Muscle of leg (tissue), 16 donors: ENCODE data around the gene TAF15. TPM values are rescaled to one million over a fixed set of nuclear protein-coding genes. Genes with fewer than 3 reads are reported as not detected.
A peak's percentile ranks its signal among the peaks of the same experiment; 100 is the strongest.

ENCODE experiments used
- DNase-seq: peaks from one replicate; pipeline ENCODE4 v3.0.0; 2013
- H3K27ac ChIP-seq: one replicate; pipeline ENCODE4 v1.5.1; 2013; ENCODE audit warnings: mild to moderate bottlenecking, low read length, control low read depth
- H3K27me3 ChIP-seq: one replicate; pipeline ENCODE4 v1.6.1; 2013; ENCODE audit warnings: low read length; ENCODE audit not compliant: control insufficient read depth, insufficient read depth
- H3K36me3 ChIP-seq: one replicate; pipeline ENCODE4 v1.6.1; 2013; ENCODE audit warnings: low read length; ENCODE audit not compliant: control insufficient read depth, insufficient read depth
- H3K4me1 ChIP-seq: one replicate; pipeline ENCODE4 v1.6.1; 2013; ENCODE audit warnings: low read length; ENCODE audit not compliant: control insufficient read depth, insufficient read depth
- H3K4me3 ChIP-seq: one replicate; pipeline ENCODE4 v1.5.1; 2013; ENCODE audit warnings: low read length, control low read depth
- H3K9me3 ChIP-seq: replicated peaks from 2 replicates; pipeline ENCODE4 v1.6.1; 2013; ENCODE audit warnings: low read depth, low read length; ENCODE audit not compliant: control insufficient read depth
- WGBS: methylation state at CpG from one replicate; pipeline ENCODE4 v1.1.5; 2013; ENCODE audit warnings: missing lambda C conversion rate; ENCODE audit not compliant: insufficient coverage; 5-methylcytosine and 5-hydroxymethylcytosine counted together
- long read RNA-seq, 11 donors: transcript quantifications; one replicate each; lab custom pipeline, GENCODE V29; 2026
- polyA plus RNA-seq, 8 donors: library from polyadenylated mRNA; unstranded; fragments of 120-200 nt; gene quantifications; one replicate each; pipeline versions ENCODE4 v1.2.1 to v1.2.3, GENCODE V29; 2013; ENCODE audit warnings: inconsistent platforms in 1 of 8, low replicate concordance in 1 of 8; ENCODE audit not compliant: insufficient read length in 8 of 8, insufficient read depth in 1 of 8
- total RNA-seq: library from RNA; stranded (reverse); fragments of 120-200 nt; gene quantifications from one replicate; pipeline ENCODE4 v1.2.4, GENCODE V29; 2013

Gene TAF15
- 26.9 TPM for total RNA-seq
- polyA plus RNA-seq = 100 to 1,000 TPM; 118 to 162 (median 142) TPM
- long read RNA-seq, donor 1, partial matches to known transcripts = 16 of 17 reads
- long read RNA-seq, donor 1, other reads (novel, unspliced or antisense) = 0 of 17 reads
- long read RNA-seq, donor 2, partial matches to known transcripts = 5 of 5 reads
- long read RNA-seq, donor 2, other reads (novel, unspliced or antisense) = 0 of 5 reads
- long read RNA-seq, donor 3, partial matches to known transcripts = 5 of 9 reads
- long read RNA-seq, donor 3, other reads (novel, unspliced or antisense) = 0 of 9 reads
- long read RNA-seq, donor 4, partial matches to known transcripts = 6 of 8 reads
- long read RNA-seq, donor 4, other reads (novel, unspliced or antisense) = 0 of 8 reads
- long read RNA-seq, donor 5, transcript TAF15-213 (7 exons, 760 nt) = major isoform, 5 of 70 reads
- long read RNA-seq, donor 5, partial matches to known transcripts = 57 of 70 reads
- long read RNA-seq, donor 5, other reads (novel, unspliced or antisense) = 0 of 70 reads
- long read RNA-seq, donor 6, partial matches to known transcripts = 21 of 29 reads
- long read RNA-seq, donor 6, other reads (novel, unspliced or antisense) = 0 of 29 reads
- long read RNA-seq, donor 7, partial matches to known transcripts = 77 of 80 reads
- long read RNA-seq, donor 7, other reads (novel, unspliced or antisense) = 0 of 80 reads
- long read RNA-seq, donor 8, partial matches to known transcripts = 49 of 52 reads
- long read RNA-seq, donor 8, other reads (novel, unspliced or antisense) = 0 of 52 reads
- long read RNA-seq, donor 9, partial matches to known transcripts = 53 of 55 reads
- long read RNA-seq, donor 9, other reads (novel, unspliced or antisense) = 0 of 55 reads
- long read RNA-seq, donor 10, transcript TAF15-213 (7 exons, 760 nt) = major isoform, 6 of 33 reads
- long read RNA-seq, donor 10, partial matches to known transcripts = 22 of 33 reads
- long read RNA-seq, donor 10, other reads (novel, unspliced or antisense) = 0 of 33 reads
- long read RNA-seq, donor 11, partial matches to known transcripts = 25 of 30 reads
- long read RNA-seq, donor 11, other reads (novel, unspliced or antisense) = 0 of 30 reads

- Histone ChIP-seq H3K27ac (peak within 1 kb of the TSS; percentile 99), H3K4me1 (peaks cover 17% of the 10 kb centered on the region), H3K27me3 (no peaks in the 10 kb centered on the region), H3K9me3 (no peaks in the 10 kb centered on the region), H3K4me3 (peak within 1 kb of the TSS; percentile 98), H3K36me3 (peaks cover 7% of the 10 kb centered on the region)
- under 1% methylated on average over 43 of the region's 71 CpGs for WGBS
- DNase-seq = peak; percentile 100
These were observed at the start of gene TAF15 for GRCh38 chr17:35808962-35809854. Gene TAF15 (plus strand): TSS chr17:35809484. CDS start chr17:35809570, 86 bp downstream.

- no peak for DNase-seq
- no peaks in the 10 kb centered on the region for H3K9me3 ChIP-seq
- WGBS = no CpG with 5 or more reads among the region's 1 CpG
- H3K36me3 ChIP-seq = no peaks in the 10 kb centered on the region
- no peak within 1 kb of the TSS for H3K27ac ChIP-seq
- H3K4me1 ChIP-seq = peaks cover 14% of the 10 kb centered on the region
- no peak within 1 kb of the TSS for H3K4me3 ChIP-seq
- peaks cover 2% of the 10 kb centered on the region for H3K27me3 ChIP-seq
These were observed 48.7 kb upstream of the TAF15 start, which contains the start of gene C17orf50 for GRCh38 chr17:35760587-35760986. Gene C17orf50 (plus strand): TSS chr17:35760887. CDS start chr17:35760942, 55 bp downstream.

DNA sequence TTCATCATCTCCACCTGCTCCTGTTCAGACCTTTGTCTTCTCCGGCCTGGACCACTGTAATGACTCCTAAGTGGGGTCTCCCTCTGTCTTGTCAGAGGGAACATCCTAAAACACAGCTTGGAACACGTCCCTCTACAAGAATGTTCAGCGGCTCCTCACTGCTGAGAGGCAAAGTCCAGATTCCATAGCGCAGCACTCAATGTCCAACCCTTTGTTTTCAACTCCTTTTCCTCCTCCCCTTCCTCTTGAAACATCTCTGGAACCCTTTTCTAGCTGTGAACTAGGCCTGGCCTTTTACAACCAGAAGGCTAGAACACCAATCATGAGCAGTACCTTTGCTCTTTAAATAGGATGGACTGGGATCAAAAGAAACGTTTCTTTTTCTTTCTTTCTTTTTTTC lies 47.7 kb upstream of the TAF15 start:
- 82% methylated on average over 4 of the region's 5 CpGs for WGBS
- DNase-seq = no peak
- H3K27ac ChIP-seq = no peak overlapping the region
- no peak overlapping the region for H3K4me3 ChIP-seq
- no peaks in the 10 kb centered on the region for H3K9me3 ChIP-seq
- H3K27me3 ChIP-seq = peaks cover 2% of the 10 kb centered on the region
- H3K36me3 ChIP-seq = no peaks in the 10 kb centered on the region
- peaks cover 22% of the 10 kb centered on the region for H3K4me1 ChIP-seq

DNA sequence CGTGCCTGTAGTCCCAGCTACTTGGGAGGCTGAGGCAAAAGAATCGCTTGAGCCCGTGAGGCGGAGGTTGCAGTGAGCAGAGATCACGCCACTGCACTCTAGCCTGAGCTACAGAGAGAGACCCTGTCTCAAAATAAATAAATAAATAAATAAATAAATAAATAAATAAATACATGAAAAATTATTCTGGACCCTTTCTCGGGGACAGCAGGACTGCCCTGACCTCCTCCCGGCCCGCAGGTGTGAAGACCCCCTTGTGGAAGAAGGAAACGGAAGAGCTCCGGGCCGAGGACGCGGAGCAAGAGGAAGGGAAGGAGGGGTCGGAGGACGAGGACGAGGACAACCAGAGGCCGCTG lies 45.5 kb upstream of the TAF15 start:
- Histone ChIP-seq H3K4me3 (no peak overlapping the region), H3K27ac (no peak overlapping the region), H3K4me1 (peaks cover 25% of the 10 kb centered on the region), H3K27me3 (peaks cover 2% of the 10 kb centered on the region), H3K36me3 (no peaks in the 10 kb centered on the region), H3K9me3 (no peaks in the 10 kb centered on the region)
- 3% methylated on average over 12 of the region's 17 CpGs for WGBS
- DNase-seq = no peak

GRCh38 chr17:35764123-35764991 lies 44.9 kb upstream of the TAF15 start:
- H3K36me3 ChIP-seq = no peaks in the 10 kb centered on the region
- peaks cover 2% of the 10 kb centered on the region for H3K27me3 ChIP-seq
- DNase-seq = peak; percentile 89
- H3K4me1 ChIP-seq = peaks cover 25% of the 10 kb centered on the region
- peak overlapping the region; percentile 29 for H3K27ac ChIP-seq
- 4% methylated on average over 70 of the region's 75 CpGs for WGBS
- H3K9me3 ChIP-seq = no peaks in the 10 kb centered on the region
- peak overlapping the region; percentile 46 for H3K4me3 ChIP-seq

DNA sequence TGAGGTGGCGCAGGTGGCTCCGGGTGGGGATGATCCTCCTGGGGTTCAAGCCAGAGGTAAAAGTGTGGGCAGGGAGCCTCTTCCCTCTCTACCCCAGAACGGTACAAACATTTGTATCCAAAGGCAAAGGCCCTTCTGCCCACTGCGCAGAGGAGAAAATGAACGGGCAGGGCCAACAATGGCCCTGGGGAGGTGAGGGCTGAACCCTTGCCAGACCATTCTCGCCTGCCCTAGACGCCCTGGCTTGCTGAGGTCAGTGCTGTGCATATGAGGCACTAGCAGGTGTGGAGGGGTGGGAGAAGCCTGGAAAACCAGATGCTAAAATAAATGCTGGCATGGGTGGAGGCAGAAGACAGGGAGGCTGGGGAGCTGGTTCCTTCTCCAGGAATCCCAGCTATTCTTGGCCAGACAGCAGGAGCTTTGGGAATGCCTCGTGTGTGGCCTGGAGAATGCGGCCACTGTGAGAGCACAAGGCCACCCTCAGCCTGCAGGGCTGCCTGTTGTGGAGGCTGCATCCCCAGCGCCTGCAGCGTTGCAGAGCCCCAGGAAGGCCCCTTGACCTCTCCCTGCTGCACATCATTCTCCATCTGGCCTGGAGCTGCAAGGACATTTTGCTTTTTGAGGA lies 44.1 kb upstream of the TAF15 start:
- 33% methylated on average over 9 of the region's 11 CpGs for WGBS
- Histone ChIP-seq H3K9me3 (no peaks in the 10 kb centered on the region), H3K4me3 (no peak overlapping the region), H3K27ac (peak overlapping the region; percentile 29), H3K27me3 (no peaks in the 10 kb centered on the region), H3K4me1 (peaks cover 25% of the 10 kb centered on the region), H3K36me3 (no peaks in the 10 kb centered on the region)
- peak; percentile 36 for DNase-seq

DNA sequence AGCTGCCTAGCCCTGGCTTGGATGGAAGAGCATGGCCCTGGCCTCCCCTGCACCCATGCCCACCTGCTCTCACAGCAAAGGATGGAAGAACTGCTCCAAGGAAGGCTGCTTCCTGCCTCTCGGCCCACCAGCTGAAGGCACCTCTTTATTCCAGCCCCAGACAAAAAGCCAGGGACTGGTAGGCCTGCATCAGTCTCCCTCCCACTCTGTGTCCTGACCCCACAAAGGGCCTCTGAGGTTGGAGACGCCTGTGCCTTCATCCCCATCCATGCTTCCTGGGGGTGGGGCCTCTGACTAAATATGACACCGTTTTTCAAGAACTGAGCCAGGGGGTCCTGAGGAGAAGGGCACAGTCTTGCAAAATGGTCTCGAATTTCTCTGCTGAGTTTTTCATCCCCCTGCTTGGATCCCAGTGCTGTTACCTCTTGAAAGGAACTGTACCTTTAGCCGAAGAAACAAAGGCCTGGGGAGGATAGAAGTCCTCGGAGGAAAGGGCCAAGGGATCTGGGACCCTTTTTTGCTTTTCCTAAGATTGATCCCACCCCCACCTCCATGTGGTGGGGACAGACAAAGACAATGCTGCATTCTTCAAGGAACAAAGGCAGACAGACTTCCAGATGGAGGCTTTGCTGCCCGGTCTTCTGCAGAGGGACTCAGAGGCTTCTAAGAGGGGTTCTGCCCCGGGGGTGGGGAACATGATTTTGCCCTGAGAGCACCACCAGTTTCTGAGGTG lies 43.4 kb upstream of the TAF15 start:
- H3K4me3 ChIP-seq = no peak overlapping the region
- WGBS = 39% methylated on average over 4 of the region's 8 CpGs
- H3K27me3 ChIP-seq = no peaks in the 10 kb centered on the region
- no peaks in the 10 kb centered on the region for H3K36me3 ChIP-seq
- H3K9me3 ChIP-seq = no peaks in the 10 kb centered on the region
- H3K27ac ChIP-seq = no peak overlapping the region
- DNase-seq = no peak
- H3K4me1 ChIP-seq = peaks cover 25% of the 10 kb centered on the region

DNA sequence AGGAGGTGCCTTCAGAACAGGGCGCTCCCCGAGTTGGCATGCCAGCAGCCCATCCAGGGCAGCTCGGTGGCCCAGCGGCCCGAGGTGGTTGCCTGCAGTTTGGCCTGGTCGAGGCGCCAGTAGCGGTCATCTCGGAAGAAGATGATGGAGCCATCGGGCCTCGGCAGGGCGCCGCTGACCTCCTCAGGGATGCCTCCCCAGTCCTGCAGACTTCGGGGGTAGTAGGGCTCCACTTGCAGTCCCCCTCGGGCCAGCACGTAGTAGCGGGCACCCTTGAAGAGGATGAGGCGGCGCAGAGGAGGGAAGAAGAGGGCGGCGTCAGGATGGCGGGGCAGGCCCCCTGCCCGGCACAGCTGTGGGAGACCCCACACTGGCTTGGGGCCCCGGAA lies 42.8 kb upstream of the TAF15 start:
- no peaks in the 10 kb centered on the region for H3K27me3 ChIP-seq
- DNase-seq = no peak
- H3K4me1 ChIP-seq = peaks cover 25% of the 10 kb centered on the region
- no peak overlapping the region for H3K27ac ChIP-seq
- WGBS = 93% methylated on average over 18 of the region's 24 CpGs
- no peaks in the 10 kb centered on the region for H3K36me3 ChIP-seq
- no peak overlapping the region for H3K4me3 ChIP-seq
- H3K9me3 ChIP-seq = no peaks in the 10 kb centered on the region
